Central memory CD8-positive, alpha-beta T cell (primary cell): ENCODE measurements around the gene OR8B2.
"Not testable (repeated sequence)": the region's sequence is repeated elsewhere in the genome, so short reads cannot be mapped to it uniquely, and the experiment has no call there.

Experiments used
- ATAC-seq: fragments of 150-1000 bp; cut with Tn5 transposase; replicated peaks from 2 replicates; pipeline ENCODE4 v1.10.0; 2022; ENCODE audit warnings: mild to moderate bottlenecking, moderate FRiP score, moderate number of reproducible peaks; ENCODE audit not compliant: poor library complexity, severe bottlenecking; ENCODE audit errors: extremely low read depth
- DNase-seq, 2 donors: peaks; one replicate each; pipeline ENCODE4 v3.0.0; 2021; ENCODE audit warnings: low spot score in 2 of 2
- H3K27ac Mint-ChIP-seq: one replicate; pipeline ENCODE4 v1.8.0; 2022; ENCODE audit warnings: low read depth, mild to moderate bottlenecking, moderate library complexity, mixed read lengths
- H3K27me3 Mint-ChIP-seq: one replicate; pipeline ENCODE4 v1.8.0; 2022; ENCODE audit warnings: mixed read lengths
- H3K36me3 Mint-ChIP-seq: one replicate; pipeline ENCODE4 v1.8.0; 2022; ENCODE audit warnings: mild to moderate bottlenecking, moderate library complexity, mixed read lengths; ENCODE audit not compliant: insufficient read depth
- H3K4me1 Mint-ChIP-seq: one replicate; pipeline ENCODE4 v1.8.0; 2022; ENCODE audit warnings: mixed read lengths
- H3K4me3 Mint-ChIP-seq: one replicate; pipeline ENCODE4 v1.8.0; 2022; ENCODE audit warnings: mild to moderate bottlenecking, moderate library complexity, mixed read lengths
- H3K9me3 Mint-ChIP-seq: one replicate; pipeline ENCODE4 v1.8.0; 2022; ENCODE audit warnings: mixed read lengths

OR8B2 gene, protein sequence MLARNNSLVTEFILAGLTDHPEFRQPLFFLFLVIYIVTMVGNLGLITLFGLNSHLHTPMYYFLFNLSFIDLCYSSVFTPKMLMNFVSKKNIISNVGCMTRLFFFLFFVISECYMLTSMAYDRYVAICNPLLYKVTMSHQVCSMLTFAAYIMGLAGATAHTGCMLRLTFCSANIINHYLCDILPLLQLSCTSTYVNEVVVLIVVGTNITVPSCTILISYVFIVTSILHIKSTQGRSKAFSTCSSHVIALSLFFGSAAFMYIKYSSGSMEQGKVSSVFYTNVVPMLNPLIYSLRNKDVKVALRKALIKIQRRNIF

GRCh38 chr11:124384399-124384798 lies at the start of gene OR8B2:
OR8B2 (minus strand) TSS chr11:124384499; CDS start chr11:124383343, 1,156 bp downstream.
- DNase-seq = no peak
- Mint-ChIP-seq H3K4me1 (no peaks in the 10 kb centered on the region), H3K27ac (no peak within 1 kb of the TSS), H3K9me3 (peaks cover 6% of the 10 kb centered on the region), H3K27me3 (peaks cover 3% of the 10 kb centered on the region), H3K36me3 (no peaks in the 10 kb centered on the region), H3K4me3 (no peak within 1 kb of the TSS)
- no peak for ATAC-seq

DNA sequence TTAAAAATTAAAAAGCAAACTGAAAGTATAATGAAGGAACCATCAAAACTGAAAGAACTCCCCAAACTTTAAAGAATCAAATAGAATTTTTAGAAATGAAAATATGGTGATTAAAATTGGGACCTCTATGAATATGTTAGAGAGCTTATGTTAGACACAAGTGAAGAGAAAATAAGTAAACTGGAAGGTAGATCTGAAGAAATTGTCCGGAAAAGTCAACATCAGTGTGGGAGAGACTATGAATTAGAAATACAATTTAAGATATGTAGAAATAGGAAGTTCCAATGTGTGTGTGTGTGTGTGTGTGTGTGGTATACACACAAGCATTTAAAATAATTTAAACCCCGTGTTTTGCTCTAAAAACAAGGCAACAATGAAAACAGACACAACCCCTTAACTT lies 45.3 kb upstream of the OR8B2 start:
- H3K36me3 Mint-ChIP-seq = no peaks in the 10 kb centered on the region
- DNase-seq = no peak
- H3K4me1 Mint-ChIP-seq = no peaks in the 10 kb centered on the region
- H3K27ac Mint-ChIP-seq = no peak overlapping the region
- peaks cover 11% of the 10 kb centered on the region for H3K27me3 Mint-ChIP-seq
- H3K4me3 Mint-ChIP-seq = no peak overlapping the region
- H3K9me3 Mint-ChIP-seq = peaks cover 11% of the 10 kb centered on the region
- no peak for ATAC-seq

DNA sequence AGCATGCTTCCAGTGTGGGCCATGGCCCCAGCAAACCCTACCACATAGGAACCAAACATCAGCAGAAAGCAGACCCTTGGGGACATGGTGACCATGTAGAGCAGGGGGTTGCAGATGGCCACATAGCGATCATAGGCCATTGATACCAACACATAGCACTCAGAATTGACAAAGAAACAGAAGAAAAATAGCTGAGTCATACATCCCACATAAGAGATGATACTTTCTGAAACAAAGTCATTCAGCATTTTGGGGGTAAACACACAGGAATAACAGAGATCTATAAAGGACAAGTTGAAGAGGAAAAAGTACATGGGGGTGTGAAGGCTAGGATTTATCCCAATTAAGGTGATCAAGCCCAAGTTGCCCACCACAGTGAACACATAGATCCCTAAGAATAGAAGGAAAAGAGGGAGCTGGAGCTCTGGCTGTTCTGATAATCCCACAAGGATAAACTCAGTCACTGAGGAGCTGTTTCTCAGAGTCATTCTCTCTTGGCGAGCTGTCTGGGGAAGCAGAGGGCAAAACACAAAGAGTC lies 40.2 kb upstream of the OR8B2 start, which contains the start of gene OR8B4:
Gene OR8B4, minus strand, starts transcription at position 488 of the 538 bp plus-strand sequence. Its CDS starts 0 bp downstream, at position 488.
- peaks cover 52% of the 10 kb centered on the region for H3K27me3 Mint-ChIP-seq
- ATAC-seq = no peak

DNA sequence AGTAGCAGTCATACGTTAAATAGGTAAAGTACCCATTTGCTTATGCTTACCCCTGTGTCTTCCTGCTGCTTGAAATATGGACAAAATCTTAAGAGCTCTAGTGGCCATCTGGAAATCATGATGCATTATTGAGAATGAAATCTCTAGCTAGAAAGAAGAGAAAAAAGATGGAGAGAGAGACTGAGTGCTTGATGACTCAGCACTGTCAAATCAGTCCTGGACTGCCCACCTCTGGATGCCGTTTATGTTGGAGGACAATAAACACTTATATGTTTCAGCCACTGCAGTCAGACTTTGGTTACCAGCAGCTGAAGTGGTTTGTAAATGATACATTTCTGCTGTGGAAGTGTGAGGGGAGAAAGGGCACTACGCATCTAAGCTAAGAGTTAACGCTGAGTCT lies 36.7 kb upstream of the OR8B2 start:
- DNase-seq (no peak), ATAC-seq (no peak)
- H3K9me3 Mint-ChIP-seq = no peaks in the 10 kb centered on the region
- H3K4me3 Mint-ChIP-seq = no peak overlapping the region
- H3K36me3 Mint-ChIP-seq = peaks cover 2% of the 10 kb centered on the region
- H3K27me3 Mint-ChIP-seq = peaks cover 58% of the 10 kb centered on the region
- no peak overlapping the region for H3K27ac Mint-ChIP-seq
- H3K4me1 Mint-ChIP-seq = no peaks in the 10 kb centered on the region

More for the DNA sequence above, 40.2 kb upstream of the OR8B2 start, which contains the start of gene OR8B4:
- H3K4me1 Mint-ChIP-seq = no peaks in the 10 kb centered on the region
- no peak for DNase-seq
- no peak within 1 kb of the TSS for H3K27ac Mint-ChIP-seq
- H3K36me3 Mint-ChIP-seq = peaks cover 2% of the 10 kb centered on the region
- peaks cover 6% of the 10 kb centered on the region for H3K9me3 Mint-ChIP-seq
- no peak within 1 kb of the TSS for H3K4me3 Mint-ChIP-seq

- Mint-ChIP-seq H3K36me3 (no peaks in the 10 kb centered on the region), H3K4me3 (no peak overlapping the region), H3K27me3 (peaks cover 27% of the 10 kb centered on the region), H3K4me1 (no peaks in the 10 kb centered on the region), H3K27ac (no peak overlapping the region), H3K9me3 (no peaks in the 10 kb centered on the region)
- DNase-seq (no peak), ATAC-seq (no peak)
These were observed 31.1 kb upstream of the OR8B2 start for GRCh38 chr11:124415356-124415923.

DNA sequence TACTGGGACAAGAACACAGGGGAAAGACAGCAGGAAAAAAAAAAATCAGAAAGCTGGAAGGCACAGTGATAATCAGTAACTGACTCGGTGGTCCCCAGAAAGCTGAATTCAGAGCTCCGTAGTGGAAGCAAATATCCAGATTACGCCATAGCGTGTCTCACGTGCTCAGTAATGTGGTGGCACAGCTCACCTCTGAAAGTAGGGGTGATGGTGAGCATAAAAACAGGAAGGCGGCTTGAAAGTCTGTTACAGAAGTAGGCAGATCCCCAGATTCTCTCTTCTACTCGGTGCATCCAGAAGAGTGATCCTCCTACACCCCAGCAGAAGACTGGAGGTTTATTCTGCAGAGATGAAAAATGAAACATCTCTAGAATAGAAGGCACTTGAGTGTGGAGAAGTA lies 25.6 kb upstream of the OR8B2 start:
- no peaks in the 10 kb centered on the region for H3K36me3 Mint-ChIP-seq
- H3K4me1 Mint-ChIP-seq = no peaks in the 10 kb centered on the region
- peaks cover 33% of the 10 kb centered on the region for H3K27me3 Mint-ChIP-seq
- no peak overlapping the region for H3K4me3 Mint-ChIP-seq
- no peaks in the 10 kb centered on the region for H3K9me3 Mint-ChIP-seq
- H3K27ac Mint-ChIP-seq = no peak overlapping the region
- no peak for ATAC-seq
- no peak for DNase-seq

DNA sequence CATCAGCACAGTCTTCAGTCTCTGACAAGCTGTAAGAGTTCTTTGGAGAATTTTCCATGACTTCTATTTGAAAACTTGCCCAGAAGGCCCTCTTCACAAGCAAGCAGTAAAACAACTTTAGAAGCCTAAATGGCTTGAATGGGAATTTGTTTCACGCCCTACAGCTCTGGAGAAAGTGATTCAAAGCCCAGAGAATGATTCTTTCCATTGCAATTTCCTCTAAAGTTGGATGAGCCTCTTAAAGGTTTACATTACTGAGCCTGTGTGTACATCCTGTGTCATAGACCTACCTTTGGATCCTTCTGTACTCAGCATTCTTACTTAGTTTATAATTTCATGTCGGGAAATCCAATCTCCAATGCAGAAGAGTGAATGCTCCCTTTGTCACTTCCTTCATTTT lies 21.3 kb upstream of the OR8B2 start:
- Mint-ChIP-seq H3K27me3 (peaks cover 23% of the 10 kb centered on the region), H3K36me3 (no peaks in the 10 kb centered on the region), H3K4me1 (no peaks in the 10 kb centered on the region), H3K9me3 (no peaks in the 10 kb centered on the region), H3K4me3 (no peak overlapping the region), H3K27ac (no peak overlapping the region)
- ATAC-seq (no peak), DNase-seq (no peak)

DNA sequence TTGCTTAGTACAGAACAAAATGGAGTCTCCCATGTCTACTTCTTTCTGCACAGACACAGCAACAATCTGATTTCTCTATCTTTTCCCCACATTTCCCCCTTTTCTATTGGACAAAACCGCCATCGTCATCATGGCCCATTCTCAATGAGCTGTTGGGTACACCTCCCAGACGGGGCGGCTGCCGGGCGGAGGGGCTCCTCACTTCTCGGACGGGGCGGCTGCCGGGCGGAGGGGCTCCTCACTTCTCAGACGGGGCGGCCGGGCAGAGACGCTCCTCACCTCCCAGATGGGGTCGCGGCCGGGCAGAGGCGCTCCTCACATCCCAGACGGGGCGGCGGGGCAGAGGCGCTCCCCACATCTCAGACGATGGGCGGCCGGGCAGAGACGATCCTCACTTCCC lies 18.9 kb upstream of the OR8B2 start:
- not testable (repeated sequence) for ATAC-seq, H3K27me3 Mint-ChIP-seq, H3K4me3 Mint-ChIP-seq, H3K27ac Mint-ChIP-seq, H3K9me3 Mint-ChIP-seq, DNase-seq, H3K4me1 Mint-ChIP-seq, H3K36me3 Mint-ChIP-seq

- H3K4me3 Mint-ChIP-seq = no peak overlapping the region
- ATAC-seq (no peak), DNase-seq (no peak)
- H3K27ac Mint-ChIP-seq = no peak overlapping the region
- H3K9me3 Mint-ChIP-seq = no peaks in the 10 kb centered on the region
- no peaks in the 10 kb centered on the region for H3K36me3 Mint-ChIP-seq
- H3K4me1 Mint-ChIP-seq = no peaks in the 10 kb centered on the region
- no peaks in the 10 kb centered on the region for H3K27me3 Mint-ChIP-seq
These were observed 18.1 kb upstream of the OR8B2 start for GRCh38 chr11:124402326-124402922.

DNA sequence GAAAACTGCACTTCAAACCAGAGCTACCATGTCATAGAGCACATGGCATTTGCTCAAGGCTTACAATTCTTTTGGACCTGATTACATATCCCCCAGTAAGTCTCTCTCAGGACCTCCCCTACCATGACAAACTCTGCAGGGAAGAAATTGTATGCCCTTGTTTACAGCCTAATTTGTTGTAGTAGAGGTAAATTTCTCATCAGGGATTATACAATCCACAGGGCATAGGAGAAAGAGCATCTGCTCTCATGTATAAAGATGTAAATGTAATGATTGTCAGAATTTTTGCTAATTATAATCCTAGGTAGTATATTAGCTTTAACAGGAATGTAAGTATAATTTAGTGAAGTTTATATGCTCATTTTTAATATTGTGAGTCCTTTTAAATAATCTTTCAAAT lies 14.6 kb upstream of the OR8B2 start, which contains the start of gene OR8B3:
Gene OR8B3, minus strand, starts transcription at position 101 of the 400 bp plus-strand sequence. CDS start 1,673 bp downstream, outside the sequence.
- Mint-ChIP-seq H3K36me3 (no peaks in the 10 kb centered on the region), H3K9me3 (peaks cover 5% of the 10 kb centered on the region), H3K4me1 (no peaks in the 10 kb centered on the region), H3K4me3 (no peak within 1 kb of the TSS), H3K27ac (no peak within 1 kb of the TSS), H3K27me3 (no peaks in the 10 kb centered on the region)
- DNase-seq = no peak
- no peak for ATAC-seq

DNA sequence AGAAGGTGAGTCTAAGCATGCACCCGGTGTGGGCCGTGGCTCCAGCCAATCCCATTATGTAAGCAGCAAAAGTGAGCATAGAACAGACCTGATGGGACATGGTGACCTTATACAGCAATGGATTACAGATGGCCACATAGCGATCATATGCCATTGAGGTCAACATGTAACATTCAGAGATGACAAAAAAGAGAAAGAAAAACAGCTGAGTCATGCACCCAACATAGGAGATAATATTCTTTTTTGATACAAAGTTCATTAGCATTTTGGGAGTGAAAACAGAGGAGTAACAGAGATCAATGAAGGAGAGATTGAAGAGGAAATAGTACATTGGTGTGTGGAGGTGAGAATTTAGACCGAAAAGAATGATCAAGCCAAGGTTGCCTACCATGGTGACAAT lies 12.5 kb upstream of the OR8B2 start:
- H3K27me3 Mint-ChIP-seq, DNase-seq, ATAC-seq, H3K4me1 Mint-ChIP-seq, H3K4me3 Mint-ChIP-seq, H3K36me3 Mint-ChIP-seq, H3K9me3 Mint-ChIP-seq, H3K27ac Mint-ChIP-seq: not testable (repeated sequence)

- peaks cover 10% of the 10 kb centered on the region for H3K27me3 Mint-ChIP-seq
- no peaks in the 10 kb centered on the region for H3K36me3 Mint-ChIP-seq
- H3K27ac Mint-ChIP-seq = no peak overlapping the region
- H3K4me3 Mint-ChIP-seq = no peak overlapping the region
- DNase-seq (no peak), ATAC-seq (no peak)
- H3K4me1 Mint-ChIP-seq = no peaks in the 10 kb centered on the region
- peaks cover 5% of the 10 kb centered on the region for H3K9me3 Mint-ChIP-seq
These were observed 10.1 kb upstream of the OR8B2 start for GRCh38 chr11:124394408-124394807.

GRCh38 chr11:124382857-124383256 lies 1.4 kb downstream of the OR8B2 start:
- H3K36me3 Mint-ChIP-seq = not testable (repeated sequence)

More at GRCh38 chr11:124382857-124383256, 1.4 kb downstream of the OR8B2 start:
- not testable (repeated sequence) for H3K27ac Mint-ChIP-seq, H3K9me3 Mint-ChIP-seq, H3K4me1 Mint-ChIP-seq, DNase-seq, ATAC-seq, H3K4me3 Mint-ChIP-seq, H3K27me3 Mint-ChIP-seq
